LNCaP clone FGC (cell line): ENCODE results near the gene CMIP.

Experiments used
- DNase-seq: peaks from one replicate; pipeline ENCODE4 v3.0.0-alpha.2; 2011; ENCODE audit warnings: low read depth
- H3K4me3 ChIP-seq: 2 replicates; pipeline ENCODE4 v1.5.1; 2011; ENCODE audit warnings: mild to moderate bottlenecking, low read depth, low read length, control low read depth
- CTCF ChIP-seq: IDR thresholded peaks from 2 replicates; pipeline ENCODE4 v1.5.1; 2012; ENCODE audit warnings: mild to moderate bottlenecking; ENCODE audit not compliant: control insufficient read depth, insufficient read depth; ENCODE audit errors: extremely low read depth

CMIP gene

GRCh38 chr16:81496742-81497141, 52.1 kb downstream of the CMIP start:
- TF ChIP-seq CTCF: no peak
- DNase-seq: no peak
- no peak overlapping the region for H3K4me3 ChIP-seq

GRCh38 chr16:81497690-81498089, 53.1 kb downstream of the CMIP start:
- no peak for DNase-seq
- TF ChIP-seq CTCF: no peak
- no peak overlapping the region for H3K4me3 ChIP-seq

DNA sequence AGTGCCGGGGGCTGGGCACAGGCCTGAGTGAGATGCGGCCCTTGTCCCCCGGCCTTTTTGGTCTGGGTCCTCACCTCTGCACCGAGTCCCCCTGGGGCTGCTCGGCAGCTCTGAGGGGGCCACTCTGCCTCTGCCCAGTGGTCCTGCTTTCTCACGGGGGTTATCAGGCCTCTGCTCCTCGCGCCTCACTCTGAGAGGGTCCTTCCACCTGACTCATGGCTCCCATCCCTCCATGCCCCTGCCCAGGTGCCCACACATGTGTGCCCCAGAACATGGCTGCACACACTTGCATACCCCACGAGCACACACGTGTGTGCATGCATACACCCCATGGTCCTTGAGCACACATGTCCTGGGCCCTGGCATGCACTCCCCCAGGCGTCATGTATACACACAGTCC, 53.7 kb downstream of the CMIP start:
- DNase-seq: no peak
- TF ChIP-seq CTCF: no peak
- no peak overlapping the region for H3K4me3 ChIP-seq

DNA sequence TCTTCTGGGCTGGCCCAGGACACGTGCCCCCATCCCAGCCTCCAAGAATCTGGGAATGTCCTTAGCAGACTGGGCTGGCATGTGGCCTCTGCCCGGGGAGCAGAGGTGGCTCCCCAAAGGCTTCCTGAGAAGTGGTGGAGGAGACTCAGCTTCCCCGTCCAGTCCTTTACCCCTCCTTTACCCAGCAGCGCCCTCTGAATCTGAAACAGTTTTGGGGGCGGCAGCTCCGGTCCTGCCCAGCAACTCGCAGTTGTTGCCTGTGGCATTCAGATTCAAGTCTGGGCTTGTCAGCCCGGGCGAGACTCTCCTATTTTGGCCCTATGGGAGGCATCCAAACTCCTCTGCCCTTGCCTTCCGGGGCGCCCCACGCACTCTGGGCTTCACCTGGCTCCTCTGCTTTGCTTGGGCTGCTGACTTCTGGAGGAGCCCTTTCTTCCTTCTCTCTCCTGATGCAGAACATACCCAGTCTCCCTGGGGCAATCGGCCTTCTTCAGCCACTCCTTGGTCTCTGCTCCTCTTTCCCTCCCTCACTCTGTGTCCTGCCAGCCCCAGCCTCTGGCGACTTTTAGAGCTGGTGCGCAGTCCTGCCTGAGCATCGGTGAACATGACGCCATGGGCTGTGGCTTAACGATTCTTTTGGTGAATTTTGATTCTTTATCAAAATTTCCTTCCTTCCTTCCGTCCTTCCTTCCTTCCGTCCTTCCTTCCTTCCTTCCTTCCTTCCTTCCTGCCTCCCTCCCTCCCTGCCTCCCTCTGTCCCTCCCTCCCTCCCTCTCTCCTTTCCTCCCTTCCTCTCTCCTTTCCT, 55.2 kb downstream of the CMIP start:
- DNase-seq: no peak
- TF ChIP-seq CTCF: no peak
- H3K4me3 ChIP-seq: no peak overlapping the region

DNA sequence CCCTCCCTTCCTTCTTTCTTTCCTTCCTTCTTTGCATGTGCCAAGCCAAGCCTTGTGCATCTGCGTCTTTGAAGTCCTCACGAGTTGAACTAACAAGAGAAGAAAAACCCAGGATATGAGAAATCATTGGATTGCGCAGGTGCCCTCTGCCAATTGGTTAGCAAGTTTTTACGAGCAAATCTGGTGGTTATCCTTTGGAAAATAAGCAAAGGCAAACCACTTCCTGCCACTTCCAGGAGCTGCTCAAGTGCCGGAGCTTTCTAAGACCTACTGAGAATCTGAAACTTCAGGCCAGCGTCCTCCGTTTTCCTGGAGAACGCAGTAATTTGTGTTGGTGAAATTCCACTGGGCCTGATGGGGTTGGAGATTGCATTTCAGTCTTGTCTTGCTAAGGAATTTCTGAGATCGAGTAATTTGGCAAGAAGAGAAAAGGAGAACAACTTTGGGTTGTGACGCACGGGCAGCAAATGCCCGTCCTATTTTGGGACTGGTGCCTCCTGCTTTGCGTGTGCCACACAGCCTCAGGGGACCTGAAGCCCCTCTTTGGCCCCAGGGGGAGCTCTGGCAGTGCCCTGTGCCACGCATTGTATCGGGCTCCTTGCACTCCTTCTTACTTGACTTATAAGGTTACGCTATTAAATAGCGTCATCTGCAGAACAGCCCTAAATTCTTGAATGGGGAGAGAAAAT, 56.4 kb downstream of the CMIP start:
- H3K4me3 ChIP-seq: no peak overlapping the region
- no peak for TF ChIP-seq CTCF
- no peak for DNase-seq

- no peak for DNase-seq
- no peak for TF ChIP-seq CTCF
- no peak overlapping the region for H3K4me3 ChIP-seq
Measured at GRCh38 chr16:81502396-81503070, 57.9 kb downstream of the CMIP start.
